Esophagus muscularis mucosa (tissue), 4 donors: ENCODE data around the gene ATP6V0E1. TPM values are rescaled to one million over a fixed set of nuclear protein-coding genes. Genes with fewer than 3 reads are reported as not detected.

Experiments used
- DNase-seq: peaks from one replicate; pipeline ENCODE4 v3.0.0-alpha.2; 2017; ENCODE audit errors: extremely low spot score
- H3K27ac ChIP-seq, 4 donors: fragments of 200-600 bp; sonication (generic); replicated peaks in 1 of 4; 1 replicate in 3 of 4; 2 replicates in 1 of 4; pipeline ENCODE4 v1.5.1; 2016 to 2019; ENCODE audit warnings: mild to moderate bottlenecking in 1 of 4
- H3K27me3 ChIP-seq, 4 donors: fragments of 200-600 bp; sonication (generic); one replicate each; pipeline versions ENCODE4 v1.5.1 to v1.6.0; 2016 to 2019
- H3K36me3 ChIP-seq, 4 donors: fragments of 200-600 bp; sonication (generic); one replicate each; pipeline ENCODE4 v1.5.1; 2016 to 2019
- H3K4me1 ChIP-seq, 4 donors: fragments of 200-600 bp; sonication (generic); one replicate each; pipeline ENCODE4 v1.5.1; 2016 to 2019
- H3K4me3 ChIP-seq, 4 donors: fragments of 200-600 bp; sonication (generic); 1 replicate in 2 of 4; 2 replicates in 2 of 4; pipeline ENCODE4 v1.5.1; 2016 to 2019; ENCODE audit warnings: mild to moderate bottlenecking in 4 of 4, moderate library complexity in 1 of 4
- H3K9me3 ChIP-seq, 4 donors: fragments of 200-600 bp; sonication (generic); 1 replicate in 3 of 4; 2 replicates in 1 of 4; pipeline ENCODE4 v1.5.1; 2016 to 2019
- CTCF ChIP-seq, 3 experiments: fragments of 200-600 bp in 2 of 3; fragments of 450-650 bp in 1 of 3; sonication (generic) in 2 of 3; IDR thresholded peaks; one replicate each; pipeline ENCODE4 v1.5.1; 2017 to 2019; ENCODE audit warnings: antibody characterized with exemption in 3 of 3, mild to moderate bottlenecking in 2 of 3, moderate library complexity in 1 of 3
- EP300 ChIP-seq: sonication (generic); formaldehyde crosslinking; IDR thresholded peaks from one replicate; pipeline ENCODE4 v1.6.1; 2017; ENCODE audit warnings: antibody characterized with exemption
- POLR2A ChIP-seq: fragments of 450-650 bp; IDR thresholded peaks from one replicate; pipeline ENCODE4 v1.6.1; 2017; ENCODE audit warnings: antibody characterized with exemption, moderate library complexity, mild to moderate bottlenecking, low read depth
- POLR2AphosphoS5 ChIP-seq, 2 donors: sonication (generic); formaldehyde crosslinking; IDR thresholded peaks; one replicate each; pipeline ENCODE4 v1.6.1; 2017; ENCODE audit warnings: antibody characterized with exemption in 2 of 2
- WGBS: methylation state at CpG from one replicate; pipeline ENCODE4 v1.1.5; 2018; 5-methylcytosine and 5-hydroxymethylcytosine counted together
- intact Hi-C: fragments of 100-400 bp; cut with DNase I; formaldehyde crosslinking; loops from one replicate; pipeline ENCODE4 v1.15.1; 2023
- total RNA-seq, 4 donors: library from RNA; depleted of rRNA; stranded (reverse); fragments of >200 nt; gene quantifications; one replicate each; pipeline versions ENCODE4 v1.1.0 to v1.2.1, GENCODE V29; 2016

Gene ATP6V0E1
- total RNA-seq = 100 to 1,000 TPM; 106 to 210 (median 133) TPM

- TF ChIP-seq CTCF (IDR thresholded peaks at IDR 0.05) = peak in 1 of 3 experiments; percentile 27
- TF ChIP-seq POLR2A = peak; percentile 88
- TF ChIP-seq EP300 = no peak
- peak; percentile 97 to 98 for TF ChIP-seq POLR2AphosphoS5 (IDR thresholded peaks at IDR 0.05)
- no CpG with 5 or more reads among the region's 49 CpGs for WGBS
- H3K9me3 ChIP-seq = no peaks in the 10 kb centered on the region
- intact Hi-C loops = loop anchor here (2.0 to 5.0 kb wide), 2 partner anchors 73 to 159 kb away; partner anchors contain the start of genes BNIP1 and CREBRF
- H3K27ac ChIP-seq = peak within 1 kb of the TSS; percentile 94 to 98 (median 96)
- H3K36me3 ChIP-seq = peaks cover 0 to 24% (median 17%) of the 10 kb centered on the region in 4 donors
- no peaks in the 10 kb centered on the region for H3K27me3 ChIP-seq
- peak; percentile 98 for DNase-seq
- H3K4me1 ChIP-seq = peaks cover 17 to 47% (median 41%) of the 10 kb centered on the region in 4 donors
- peak within 1 kb of the TSS; percentile 81 to 95 (median 90) for H3K4me3 ChIP-seq
These were observed at the start of gene ATP6V0E1 for GRCh38 chr5:172983542-172984243. Gene ATP6V0E1, plus strand, starts transcription at chr5:172983771. Its CDS starts 90 bp downstream, at chr5:172983861.

GRCh38 chr5:172935096-172935495, 48.5 kb upstream of the ATP6V0E1 start:
- intact Hi-C loops = loop anchor here (10.0 kb wide), 1 partner anchor 460 kb away; no protein-coding TSS in a partner anchor
- H3K4me3 ChIP-seq = no peak overlapping the region
- no peaks in the 10 kb centered on the region for H3K9me3 ChIP-seq
- H3K36me3 ChIP-seq = peaks cover 4 to 72% (median 59%) of the 10 kb centered on the region in 4 donors
- DNase-seq = no peak
- no peak overlapping the region for H3K27ac ChIP-seq
- H3K4me1 ChIP-seq = peaks cover 20 to 27% (median 25%) of the 10 kb centered on the region in 4 donors
- 92% methylated on average over 14 of the region's 14 CpGs for WGBS
- no peak for TF ChIP-seq CTCF (IDR thresholded peaks at IDR 0.05)
- no peak for TF ChIP-seq POLR2A
- no peak for TF ChIP-seq POLR2AphosphoS5 (IDR thresholded peaks at IDR 0.05)
- TF ChIP-seq EP300 = no peak
- no peaks in the 10 kb centered on the region for H3K27me3 ChIP-seq

- H3K4me1 ChIP-seq = peaks cover 13 to 18% (median 16%) of the 10 kb centered on the region in 4 donors
- no peak for TF ChIP-seq POLR2AphosphoS5 (IDR thresholded peaks at IDR 0.05)
- no peak for TF ChIP-seq EP300
- TF ChIP-seq POLR2A = no peak
- TF ChIP-seq CTCF (IDR thresholded peaks at IDR 0.05) = no peak
- WGBS = 99% methylated on average over 5 of the region's 5 CpGs
- H3K36me3 ChIP-seq = peaks cover 4 to 81% (median 62%) of the 10 kb centered on the region in 4 donors
- H3K9me3 ChIP-seq = no peaks in the 10 kb centered on the region
- intact Hi-C loops = loop anchor here (10.0 kb wide), 1 partner anchor 462 kb away; no protein-coding TSS in a partner anchor
- no peak overlapping the region for H3K4me3 ChIP-seq
- no peak overlapping the region for H3K27ac ChIP-seq
- no peaks in the 10 kb centered on the region for H3K27me3 ChIP-seq
- DNase-seq = no peak
These were observed 47.2 kb upstream of the ATP6V0E1 start for GRCh38 chr5:172936401-172936800.

- no peaks in the 10 kb centered on the region for H3K27me3 ChIP-seq
- H3K9me3 ChIP-seq = no peaks in the 10 kb centered on the region
- H3K4me3 ChIP-seq = no peak overlapping the region
- TF ChIP-seq POLR2A (no peak), CTCF (IDR thresholded peaks at IDR 0.05) (peak; percentile 15 to 36 (median 20)), EP300 (no peak)
- peak overlapping the region in 1 of 4 donors; percentile 0 for H3K27ac ChIP-seq
- intact Hi-C loops = loop anchor here (10.0 kb wide), 1 partner anchor 464 kb away; no protein-coding TSS in a partner anchor
- peaks cover 0 to 91% (median 76%) of the 10 kb centered on the region in 4 donors for H3K36me3 ChIP-seq
- no peak for DNase-seq
- H3K4me1 ChIP-seq = peaks cover 3 to 10% (median 6%) of the 10 kb centered on the region in 4 donors
- 92% methylated on average over 6 of the region's 10 CpGs for WGBS
These were observed 44.5 kb upstream of the ATP6V0E1 start for GRCh38 chr5:172939071-172939470.
